ENCODE data around the gene ITGB3BP.
"Not testable (repeated sequence)": the region's sequence is repeated elsewhere in the genome, so short reads cannot be mapped to it uniquely, and the experiment has no call there.

Gene ITGB3BP

DNA sequence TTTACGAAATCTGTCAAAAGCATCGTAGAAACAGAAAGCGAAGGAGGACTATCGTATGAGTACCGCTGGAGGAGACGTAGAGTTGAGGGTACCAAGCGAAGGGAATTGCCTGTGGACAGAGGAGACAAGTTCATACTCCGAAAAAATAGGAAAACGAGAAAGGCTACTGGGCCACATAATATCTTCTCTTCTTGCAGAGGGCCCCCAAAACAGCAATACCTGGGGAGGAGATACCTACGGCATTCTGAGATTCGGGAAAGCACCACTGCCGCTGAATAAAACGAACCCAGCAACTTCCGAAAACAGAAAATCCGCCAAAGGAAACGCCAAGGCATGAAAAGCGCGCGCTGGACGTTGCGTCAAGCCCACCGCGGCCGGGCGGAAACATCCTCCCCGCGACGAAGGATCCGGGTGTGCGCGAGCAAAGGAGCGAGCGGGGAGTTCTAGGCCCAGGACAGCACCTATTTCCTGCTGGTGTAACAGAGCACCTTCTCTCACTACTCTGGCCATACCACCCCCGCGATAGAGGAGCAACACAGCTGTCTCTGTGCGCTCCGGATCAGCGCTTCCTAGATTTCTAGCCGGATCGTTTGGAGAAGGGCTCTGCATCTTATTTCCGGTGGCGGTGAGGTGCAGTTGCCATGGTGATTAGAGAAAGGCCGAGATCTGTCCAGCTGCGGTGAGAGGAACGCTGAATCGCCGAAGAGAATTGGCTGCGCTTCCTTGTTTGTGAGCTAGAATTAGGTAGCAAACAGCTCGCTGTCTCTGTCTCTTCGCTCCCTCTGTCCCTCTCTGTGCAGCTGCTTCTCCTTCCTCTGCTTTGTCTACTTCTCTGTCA lies at the start of gene ITGB3BP, which contains the start of gene EFCAB7:
TSS of gene ITGB3BP (minus strand) at position 335 of the 838 bp plus-strand sequence. CDS start at position 243, 92 bp downstream.
TSS of gene EFCAB7 (plus strand) at position 635 of the 838 bp plus-strand sequence. CDS start 2,048 bp downstream, outside the sequence.
- peak; percentile 77 for DNase-seq

DNA sequence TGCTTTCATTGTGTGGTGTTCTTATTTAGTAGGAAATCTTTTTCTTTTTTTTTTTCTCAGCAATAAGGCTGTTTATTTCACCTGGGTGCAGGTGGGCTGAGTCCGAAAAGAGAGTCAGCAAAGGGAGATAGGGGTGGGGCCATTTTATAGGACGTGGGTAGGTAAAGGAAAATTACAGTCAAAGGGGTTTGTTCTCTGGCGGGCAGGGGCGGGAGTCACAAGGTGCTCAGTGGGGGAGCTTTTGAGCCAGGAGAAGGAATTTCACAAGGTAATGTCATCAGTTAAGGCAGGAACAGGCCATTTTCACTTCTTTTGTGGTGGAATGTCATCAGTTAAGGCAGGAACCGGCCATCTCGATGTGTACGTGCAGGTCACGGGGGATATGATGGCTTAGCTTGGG lies 49.7 kb upstream of the ITGB3BP start:
- DNase-seq = not testable (repeated sequence)

DNA sequence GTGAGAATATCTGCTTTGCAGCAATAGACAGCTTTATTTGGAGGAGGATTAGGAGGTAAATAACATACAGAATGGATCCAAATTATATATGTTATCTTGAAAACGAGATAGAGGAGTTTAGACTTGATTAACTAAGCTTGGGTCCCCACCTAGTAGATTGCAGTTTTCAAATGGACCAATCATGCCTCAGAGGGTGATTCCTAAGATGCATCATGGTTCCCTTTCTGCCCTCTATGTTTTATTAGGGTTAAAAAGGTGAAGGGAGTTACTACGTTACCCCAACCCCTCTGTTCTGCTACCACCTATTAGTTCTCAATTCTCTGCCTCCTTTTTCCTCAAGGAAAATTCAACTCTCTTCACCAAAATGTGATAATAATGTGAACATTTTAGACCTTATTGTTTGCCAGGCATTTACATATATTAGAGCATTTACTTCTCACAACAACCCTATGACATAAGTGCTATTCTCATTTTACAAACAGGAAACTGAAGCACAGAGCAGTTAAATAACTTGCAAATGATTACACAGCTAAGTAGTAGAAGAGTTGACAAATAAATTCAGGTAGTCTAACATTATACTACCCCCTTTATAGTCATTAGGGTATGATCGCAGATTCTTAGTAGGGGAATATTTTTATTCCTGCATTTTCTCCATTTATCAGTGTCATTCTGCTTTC lies 46.8 kb upstream of the ITGB3BP start:
- DNase-seq = no peak

DNA sequence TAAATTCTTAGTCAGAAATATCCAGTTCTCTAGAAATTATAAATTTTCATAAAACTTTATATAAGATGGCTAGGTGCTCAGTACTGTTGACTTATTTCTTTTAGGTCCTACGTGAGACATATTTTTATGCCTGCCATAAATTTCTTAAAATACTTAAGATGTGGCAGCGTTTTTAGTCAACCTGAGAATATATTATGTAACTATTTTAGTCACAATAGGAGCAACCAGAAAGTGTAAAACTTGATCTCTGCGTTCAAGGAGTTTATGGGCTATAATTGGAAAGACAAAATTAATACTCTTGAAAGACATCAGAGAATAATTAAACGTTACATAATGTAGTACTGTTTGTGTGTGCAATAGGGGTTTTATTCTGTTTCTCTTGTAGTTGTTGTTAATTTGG lies 46.0 kb upstream of the ITGB3BP start:
- no peak for DNase-seq

DNA sequence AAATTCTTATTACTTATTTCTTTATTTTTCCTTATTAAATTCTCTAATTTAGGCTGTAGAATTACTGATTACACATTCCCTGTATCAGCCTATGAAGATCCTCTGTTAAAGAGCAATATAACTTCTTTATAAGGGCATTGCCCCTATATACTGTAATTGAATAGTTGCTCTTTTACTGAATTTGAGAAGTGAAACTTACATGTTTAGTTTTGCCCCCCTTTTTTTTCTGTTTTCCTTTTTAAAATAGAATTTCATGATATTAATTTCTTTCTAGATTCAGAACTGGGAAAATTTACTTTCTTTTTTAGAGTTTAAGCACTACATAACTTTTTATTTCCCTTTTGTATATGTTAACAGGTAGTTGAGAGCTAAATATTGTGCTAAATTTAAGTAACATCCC lies 40.7 kb upstream of the ITGB3BP start:
- DNase-seq = no peak

DNA sequence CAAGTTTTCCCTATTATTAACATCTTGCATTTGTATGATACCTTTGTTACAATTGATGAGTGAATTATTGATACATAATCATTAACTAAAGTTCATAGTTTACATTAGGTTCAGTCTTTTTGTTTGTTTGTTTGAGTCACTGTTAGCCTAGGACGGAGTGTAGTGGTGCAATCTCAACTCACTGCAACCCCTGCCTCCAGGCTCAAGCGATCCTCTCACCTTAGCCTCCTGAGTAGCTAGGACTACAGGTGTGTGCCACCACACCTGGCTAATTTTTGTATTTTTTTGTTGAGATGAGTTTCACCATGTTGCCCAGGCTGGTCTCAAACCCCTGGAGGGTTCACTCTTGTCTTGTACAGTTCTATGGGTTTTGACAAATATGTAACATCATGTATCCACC lies 36.3 kb upstream of the ITGB3BP start:
- no peak for DNase-seq

GRCh38 chr1:63557365-63557987 lies 34.5 kb upstream of the ITGB3BP start:
- no peak for DNase-seq

DNA sequence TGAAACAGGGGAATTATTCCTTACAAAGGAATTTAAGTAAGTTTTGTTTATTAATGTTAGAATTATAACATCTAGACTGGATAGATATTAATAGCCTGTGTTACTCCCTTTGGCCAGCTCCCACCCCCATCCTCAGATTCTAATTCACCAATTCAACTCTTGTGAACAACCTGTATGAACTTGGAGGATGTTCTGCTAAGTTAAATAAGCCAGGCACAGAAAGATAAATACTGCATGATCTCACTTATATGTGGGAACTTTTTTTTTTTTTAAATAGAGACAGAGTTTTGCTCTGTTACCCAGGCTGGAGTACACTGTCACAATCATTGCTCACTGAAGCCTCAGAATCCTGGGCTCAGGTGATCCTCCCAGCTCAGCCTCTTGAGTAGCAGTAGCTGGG lies 32.5 kb upstream of the ITGB3BP start:
- DNase-seq = no peak

- DNase-seq = no peak
Observed at GRCh38 chr1:63548877-63549276, 25.9 kb upstream of the ITGB3BP start.

DNA sequence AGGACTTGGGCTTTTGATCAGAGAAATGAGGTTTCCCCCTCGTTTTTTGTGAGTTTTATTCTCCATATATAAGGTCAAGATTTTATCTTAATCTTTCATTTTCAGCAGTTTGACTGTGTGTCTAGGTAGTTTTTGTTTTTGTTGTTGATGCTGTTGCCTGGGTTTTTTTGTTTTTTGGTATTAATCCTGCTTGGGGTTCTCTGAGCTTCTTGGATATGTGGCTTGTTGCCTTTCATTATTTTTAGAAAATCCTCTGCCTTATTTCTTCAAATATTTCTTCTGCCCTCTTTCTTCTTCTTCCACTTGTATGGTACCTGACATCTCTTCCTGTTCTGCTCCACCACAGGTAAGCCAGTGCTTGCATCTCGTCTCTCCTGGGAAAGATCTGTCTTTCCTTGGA lies 25.3 kb upstream of the ITGB3BP start:
- no peak for DNase-seq

DNA sequence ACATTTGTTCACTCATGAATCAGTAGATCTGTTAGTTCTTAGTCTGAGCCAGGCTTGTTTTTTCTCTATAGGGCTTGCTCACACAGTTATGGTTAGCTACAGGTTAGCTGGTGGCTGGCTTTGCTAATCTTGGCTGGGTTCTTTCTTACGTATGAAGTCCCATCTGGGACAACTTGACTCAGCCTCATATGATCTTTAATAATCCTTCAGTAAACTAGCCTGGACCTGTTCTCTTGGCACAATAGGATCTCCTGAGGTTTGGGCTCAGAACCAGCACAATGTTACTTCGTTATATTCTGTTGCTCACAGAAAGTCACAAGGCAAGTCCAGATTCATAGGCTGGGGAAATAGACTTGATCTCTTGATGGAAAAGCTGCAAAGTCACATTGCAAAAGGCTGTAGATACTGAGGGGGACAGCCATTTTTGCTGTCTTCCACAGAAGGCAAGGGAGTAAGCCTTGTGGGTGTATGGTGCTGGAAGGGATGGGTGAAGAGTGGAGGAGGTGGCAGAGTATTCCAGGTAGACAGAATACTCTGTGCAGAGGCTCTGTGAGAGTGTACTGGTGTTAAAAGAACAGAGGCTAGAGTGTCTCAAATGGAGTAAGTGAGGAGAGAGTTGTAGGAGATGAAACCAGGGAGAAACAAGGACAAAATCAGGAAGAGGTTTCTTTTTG lies 24.7 kb upstream of the ITGB3BP start:
- no peak for DNase-seq

- DNase-seq = no peak
Observed at GRCh38 chr1:63545780-63546179, 22.8 kb upstream of the ITGB3BP start.

GRCh38 chr1:63537940-63538339 lies 14.9 kb upstream of the ITGB3BP start:
- no peak for DNase-seq

DNA sequence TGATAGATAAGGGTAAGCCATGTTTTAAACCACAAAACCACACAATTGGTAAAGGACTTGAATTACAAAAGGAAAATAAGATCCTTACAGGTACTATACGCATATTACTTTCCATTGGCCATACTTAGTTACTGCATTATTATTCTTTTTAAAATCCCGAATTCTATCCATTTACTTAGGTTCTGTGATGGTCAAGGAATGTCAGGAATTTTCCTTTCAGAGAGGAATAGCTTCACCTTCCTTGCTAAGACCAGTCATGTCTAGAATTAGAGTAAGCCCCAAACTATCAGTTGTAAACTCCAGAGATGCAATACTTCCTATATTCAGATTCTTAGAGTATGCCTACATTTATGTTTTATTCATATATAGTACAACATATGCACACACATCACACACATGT lies 14.0 kb upstream of the ITGB3BP start:
- no peak for DNase-seq

DNA sequence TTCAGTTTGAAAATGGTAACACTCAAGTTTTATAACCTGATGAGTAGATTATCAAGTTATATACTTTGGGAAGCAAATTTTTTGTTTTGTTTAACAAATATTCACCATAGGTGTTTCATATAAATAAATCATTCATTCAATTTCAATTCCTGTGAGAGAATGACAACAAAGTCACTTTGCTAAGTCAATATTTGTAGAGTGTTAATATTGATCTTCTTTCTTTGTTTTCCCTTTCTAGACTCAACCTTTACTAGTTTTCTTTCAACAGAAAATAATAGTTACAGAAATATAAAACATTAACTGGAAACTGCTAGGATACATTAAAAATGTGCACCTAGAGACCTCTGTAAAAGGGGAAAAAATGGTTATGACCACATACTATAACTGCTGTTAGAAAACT lies 11.4 kb upstream of the ITGB3BP start:
- DNase-seq = no peak

DNA sequence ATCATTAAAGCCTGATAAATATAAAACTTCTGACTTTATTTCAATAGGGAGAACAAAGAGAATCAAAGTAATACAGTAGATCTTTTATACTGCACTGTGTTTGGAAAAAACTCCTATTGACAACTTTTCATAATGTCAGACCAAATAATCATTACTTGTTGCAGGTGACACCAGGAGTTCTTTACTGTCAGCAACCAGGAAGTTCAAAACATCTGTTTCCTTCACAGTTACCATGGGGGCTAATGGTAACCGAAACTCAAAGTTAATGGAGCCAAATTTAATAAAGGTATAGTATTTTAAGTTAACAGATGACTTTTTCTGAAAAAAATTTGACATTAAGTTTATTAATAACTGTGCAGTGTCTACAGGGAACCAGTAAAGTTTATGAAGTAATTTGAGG lies 10.9 kb upstream of the ITGB3BP start:
- DNase-seq = no peak

DNA sequence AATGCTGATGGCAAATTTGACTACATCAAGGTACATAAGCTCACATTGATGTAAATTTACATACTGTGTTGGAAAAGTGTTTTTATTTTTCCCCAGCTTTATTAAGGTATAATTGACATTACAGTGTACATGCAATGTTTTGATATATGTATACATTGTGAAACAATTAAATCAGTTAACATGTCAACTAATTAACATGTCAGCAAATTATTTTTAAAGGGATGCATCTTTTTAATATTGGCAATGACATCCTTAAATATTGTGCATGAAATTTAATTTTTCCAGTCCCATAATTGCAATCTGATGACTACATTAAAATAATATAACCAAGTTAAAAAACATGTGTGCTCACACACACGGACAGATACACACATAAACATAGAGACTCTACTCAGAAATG lies 9.7 kb upstream of the ITGB3BP start:
- DNase-seq = no peak

DNA sequence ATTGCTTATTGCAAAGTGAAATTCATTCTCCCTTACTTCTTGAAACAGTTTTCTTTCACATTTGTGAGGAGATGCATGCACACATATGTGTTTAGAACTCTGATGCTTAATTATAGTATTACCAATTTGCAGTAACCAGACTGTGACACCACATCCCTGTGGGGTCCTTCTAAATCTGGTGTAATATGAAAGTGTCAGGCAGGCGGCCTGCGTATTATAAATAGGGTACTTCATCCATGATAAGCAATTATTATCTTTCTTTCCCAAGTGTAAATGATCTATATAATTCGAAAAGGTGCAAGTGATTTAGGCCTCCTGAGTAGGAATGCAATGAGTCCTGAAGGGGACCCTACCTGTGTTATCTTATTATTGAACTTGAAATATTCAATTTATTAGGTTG lies 1.2 kb upstream of the ITGB3BP start:
- no peak for DNase-seq

DNA sequence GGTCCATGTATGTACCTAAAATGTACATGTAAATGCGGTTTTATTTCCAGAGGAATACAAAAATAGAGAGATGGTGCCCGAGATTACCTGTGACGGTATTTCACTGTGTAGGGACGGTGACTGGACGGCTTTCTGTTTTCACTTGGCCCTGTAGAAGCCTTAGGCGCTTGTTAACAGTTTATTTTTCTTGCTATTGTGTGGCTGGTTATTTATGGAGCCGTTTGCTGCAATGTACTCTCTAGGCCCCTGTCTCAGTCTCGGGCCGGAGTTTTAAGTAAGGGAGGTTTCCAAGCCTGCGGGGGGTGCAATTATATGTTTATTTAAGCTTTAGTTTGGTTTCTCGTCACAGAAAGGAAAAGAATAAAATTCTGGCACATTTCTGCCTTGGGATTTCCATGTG lies 713 bp upstream of the ITGB3BP start:
- DNase-seq = no peak

DNA sequence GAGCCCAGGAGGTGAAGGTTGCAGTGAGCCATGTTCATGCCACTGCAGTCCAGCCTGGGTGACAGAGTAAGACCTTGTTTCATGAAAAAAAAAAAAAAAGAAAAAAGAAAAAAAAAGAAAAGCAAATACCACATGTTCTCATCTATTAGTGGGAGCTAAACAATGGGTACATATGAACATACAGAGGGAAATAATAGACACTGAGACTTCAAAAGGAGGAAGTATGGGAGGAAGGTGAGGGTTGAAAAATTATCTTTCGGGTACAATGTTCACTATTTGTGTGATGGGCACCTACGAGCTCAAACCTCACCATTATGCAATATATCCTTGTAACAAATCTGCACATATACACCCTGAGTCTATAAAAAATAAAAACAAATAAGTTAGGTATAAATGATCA lies 6.4 kb downstream of the ITGB3BP start:
- DNase-seq = no peak

DNA sequence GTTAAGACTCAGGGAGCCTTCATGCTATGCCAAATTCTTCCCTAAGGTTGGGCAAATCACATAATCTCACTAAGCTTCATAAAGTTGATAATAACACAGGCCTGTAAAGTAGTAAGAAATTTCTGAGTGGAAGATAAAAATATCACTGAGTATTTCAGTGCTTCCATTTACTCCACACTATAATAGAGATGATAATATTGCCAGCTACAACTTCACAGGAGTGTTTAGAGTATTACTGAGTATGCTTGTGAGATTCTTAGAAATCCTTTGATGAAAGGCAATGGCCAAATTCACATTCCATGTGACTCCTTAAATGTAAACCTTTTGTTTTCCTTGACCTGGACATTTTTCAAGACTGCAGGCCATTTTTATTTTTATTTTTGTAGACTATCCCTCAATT lies 10.4 kb downstream of the ITGB3BP start:
- no peak for DNase-seq

- no peak for DNase-seq
Observed at GRCh38 chr1:63509718-63510117, 13.3 kb downstream of the ITGB3BP start.

DNA sequence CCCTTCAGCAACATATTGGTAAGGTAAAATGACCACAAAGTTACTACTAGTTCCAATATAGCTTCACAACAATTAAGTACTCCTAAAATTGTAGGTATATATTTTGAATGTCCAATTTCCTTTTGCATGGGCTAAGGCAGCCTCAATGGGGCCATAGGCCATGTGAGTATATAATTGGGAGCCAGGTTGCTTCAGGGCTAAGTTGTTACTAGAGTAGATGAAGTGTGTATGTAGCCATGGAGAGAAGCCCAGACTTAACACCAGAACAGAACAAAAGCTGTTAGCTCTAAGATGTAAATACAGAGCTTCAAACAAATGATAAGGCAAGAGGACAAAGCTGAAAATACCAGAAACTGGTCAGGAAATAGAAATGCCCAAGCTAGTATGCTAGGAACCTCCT lies 16.2 kb downstream of the ITGB3BP start:
- no peak for DNase-seq
